GM12878 (cell line): ENCODE data around the gene KRTAP20-1. TPM values are rescaled to one million over a fixed set of nuclear protein-coding genes. Genes with fewer than 3 reads are reported as not detected.

ENCODE experiments used
- ATAC-seq: fragments of 200-7000 bp; cut with Tn5 transposase; 3 replicates; pipeline ENCODE4 v1.9.1; 2020; ENCODE audit warnings: mild to moderate bottlenecking, moderate library complexity
- BruUV-seq: library from RNA; stranded (reverse); fragments of 400-500 nt; replicated peaks from 2 replicates; lab custom pipeline; 2021; lab: Mats Ljungman, UMichigan
- CTCF ChIA-PET: fragments of 300-600 bp; sonication (Branson Sonifier 250); formaldehyde crosslinking; extraction: SDS; loops from one replicate; lab custom pipeline; 2021; ENCODE audit warnings: inconsistent platforms; lab: Yijun Ruan, JAX
- POLR2A ChIA-PET: fragments of 350-600 bp; formaldehyde crosslinking; extraction: SDS; loops from one replicate; lab custom pipeline; 2021; ENCODE audit warnings: inconsistent platforms; lab: Charles Lee
- RAD21 ChIA-PET: fragments of 300-600 bp; sonication (Branson Sonifier 250); formaldehyde crosslinking; loops from one replicate; lab custom pipeline; 2023; ENCODE audit warnings: antibody characterized with exemption; ENCODE audit not compliant: unreplicated experiment; lab: Charles Lee
- SMC1A ChIA-PET: fragments of 300-600 bp; sonication (Branson Sonifier 250); formaldehyde crosslinking; loops from one replicate; lab custom pipeline; 2023; ENCODE audit not compliant: unreplicated experiment, uncharacterized antibody; lab: Charles Lee
- DNase-seq: peaks from one replicate; pipeline ENCODE4 v3.0.0-alpha.2; 2011; ENCODE audit warnings: low read depth, low spot score
- FAIRE-seq: peaks from 3 replicates; lab custom pipeline; 2011; peaks lifted over from hg19 to GRCh38; lab: Jason Lieb, UNC
- H2AFZ ChIP-seq: 2 replicates; pipeline ENCODE4 v1.6.0; 2011; ENCODE audit warnings: low read depth, low read length, control low read depth; ENCODE audit not compliant: control insufficient read depth
- H3K27ac ChIP-seq: 2 replicates; pipeline ENCODE4 v1.5.1; 2011; ENCODE audit warnings: control low read depth; ENCODE audit not compliant: control insufficient read depth, insufficient read depth
- H3K27me3 ChIP-seq, 2 experiments: replicated peaks in 1 of 2; 2 replicates each; pipeline versions ENCODE4 v1.6.0 to v1.6.1; 2011; ENCODE audit warnings: low read length in 1 of 2; ENCODE audit not compliant: control insufficient read depth in 2 of 2, insufficient read depth in 2 of 2
- H3K36me3 ChIP-seq, 2 experiments: 2 replicates each; pipeline ENCODE4 v1.5.1; 2011; ENCODE audit warnings: low read length in 1 of 2; ENCODE audit not compliant: control insufficient read depth in 2 of 2, insufficient read depth in 2 of 2
- H3K4me1 ChIP-seq: 2 replicates; pipeline ENCODE4 v1.6.1; 2011; ENCODE audit warnings: mild to moderate bottlenecking, low read length, moderate library complexity, mixed read lengths; ENCODE audit not compliant: control insufficient read depth, insufficient read depth
- H3K4me2 ChIP-seq: 2 replicates; pipeline ENCODE4 v1.6.0; 2011; ENCODE audit warnings: control low read depth; ENCODE audit not compliant: control insufficient read depth, insufficient read depth
- H3K4me3 ChIP-seq: fragments of 200-600 bp; sonication (generic); 2 replicates; pipeline ENCODE4 v1.5.1; 2016
- H3K79me2 ChIP-seq: 2 replicates; pipeline ENCODE4 v1.6.0; 2011; ENCODE audit warnings: low read length; ENCODE audit not compliant: control insufficient read depth, insufficient read depth
- H3K9ac ChIP-seq: 2 replicates; pipeline ENCODE4 v1.8.0; 2011; ENCODE audit warnings: low read length, control low read depth, mixed read lengths; ENCODE audit not compliant: control insufficient read depth, insufficient read depth
- H3K9me3 ChIP-seq: replicated peaks from 3 replicates; pipeline ENCODE4 v1.5.1; 2011; ENCODE audit warnings: mild to moderate bottlenecking, low read length; ENCODE audit not compliant: control insufficient read depth, insufficient read depth
- H4K20me1 ChIP-seq: 2 replicates; pipeline ENCODE4 v1.6.0; 2011; ENCODE audit not compliant: control insufficient read depth, insufficient read depth
- ASH2L ChIP-seq: fragments of 300-600, 200-600 bp; sonication (generic); IDR thresholded peaks from 2 replicates; pipeline ENCODE4 v1.6.1; 2017; ENCODE audit warnings: low read depth, mild to moderate bottlenecking, borderline replicate concordance
- CHD4 ChIP-seq: fragments of 200-600 bp; sonication (generic); IDR thresholded peaks from 2 replicates; pipeline ENCODE4 v1.6.1; 2016; ENCODE audit warnings: mild to moderate bottlenecking
- ELK1 ChIP-seq: IDR thresholded peaks from 2 replicates; pipeline ENCODE4 v1.6.1; 2012; ENCODE audit warnings: low read depth, low read length, improper control_type of control experiment
- HDAC6 ChIP-seq: fragments of 200-600 bp; sonication (generic); IDR thresholded peaks from one replicate; pipeline ENCODE4 v1.8.0; 2017; ENCODE audit warnings: antibody characterized with exemption; ENCODE audit not compliant: unreplicated experiment
- NBN ChIP-seq: fragments of 450-650 bp; IDR thresholded peaks from 2 replicates; pipeline ENCODE4 v1.6.1; 2016
- NR2C1 ChIP-seq: fragments of 450-650 bp; IDR thresholded peaks from 2 replicates; pipeline ENCODE4 v1.6.1; 2017; ENCODE audit warnings: antibody characterized with exemption, mild to moderate bottlenecking, moderate library complexity
- NR2F1 ChIP-seq: fragments of 450-650 bp; conservative IDR thresholded peaks from 2 replicates; pipeline ENCODE4 v1.6.1; 2017; ENCODE audit warnings: mild to moderate bottlenecking
- POLR2AphosphoS5 ChIP-seq: IDR thresholded peaks from 2 replicates; pipeline ENCODE4 v1.6.1; 2011; ENCODE audit warnings: mild to moderate bottlenecking, low read length, inconsistent platforms
- RB1 ChIP-seq: fragments of 450-650 bp; formaldehyde crosslinking; IDR thresholded peaks from 2 replicates; pipeline ENCODE4 v1.6.1; 2017; ENCODE audit warnings: mild to moderate bottlenecking, borderline replicate concordance
- SUPT20H ChIP-seq: IDR thresholded peaks from 2 replicates; pipeline ENCODE4 v1.6.1; 2011; ENCODE audit warnings: low read depth, mild to moderate bottlenecking, low read length, moderate library complexity, borderline replicate concordance; ENCODE audit not compliant: control insufficient read depth
- YBX1 ChIP-seq: fragments of 450-650 bp; IDR thresholded peaks from 2 replicates; pipeline ENCODE4 v1.6.1; 2016; ENCODE audit warnings: antibody characterized with exemption
- ZNF274 ChIP-seq: IDR thresholded peaks from one replicate; pipeline ENCODE4 v1.8.0; 2011; ENCODE audit not compliant: insufficient read length, insufficient read depth
- ZZZ3 ChIP-seq: IDR thresholded peaks from 2 replicates; pipeline ENCODE4 v1.6.1; 2011; ENCODE audit warnings: low read depth; ENCODE audit not compliant: control insufficient read depth, insufficient read length
- in situ Hi-C: fragments of 300-500 bp; cut with MboI; formaldehyde crosslinking; loops from 9 replicates; pipeline ENCODE4 v1.14.3; 2018; ENCODE audit warnings: mixed read lengths
- intact Hi-C: fragments of 100-400 bp; cut with micrococcal nuclease; formaldehyde crosslinking; loops from one replicate; pipeline ENCODE4 v1.14.2; 2022; ENCODE audit not compliant: unreplicated experiment
- polyA plus RNA-seq, 11 experiments: library from polyadenylated mRNA; depleted of rRNA in 4 of 11; unstranded in 6 of 11; stranded (reverse) in 5 of 11; fragments of >200 nt; fragmentation: Nextera tagmentation in 4 of 11; fragmentation: Illumina TruSeq in 1 of 11; extraction: Ambion mirVana in 4 of 11; extraction: Trizol in 1 of 11; gene quantifications; 1 replicate in 1 of 11; 2 replicates in 10 of 11; pipeline versions ENCODE4 v1.2.1 to v1.2.3, GENCODE V29; 2011 to 2016; ENCODE audit warnings: inconsistent platforms in 2 of 11, missing spikeins in 2 of 11, low read depth in 1 of 11
- total RNA-seq, 4 experiments: library from RNA; depleted of rRNA in 3 of 4; stranded (reverse); fragments of >200 nt in 3 of 4; fragmentation: Illumina TruSeq in 1 of 4; extraction: Trizol in 1 of 4; gene quantifications; 2 replicates each; pipeline versions ENCODE4 v1.2.1 to v1.2.3, GENCODE V29; 2013 to 2021

KRTAP20-1 gene
- total and polyA plus RNA-seq, 10 of the 15 experiments (the other 5 are each of a cell fraction or from before 2014, with no cell fraction given), result not detected

GRCh38 chr21:30613836-30614235, 2.4 kb upstream of the KRTAP20-1 start, which contains the start of gene KRTAP6-1 (continued):
- TF ChIP-seq ASH2L (no peak), ZNF274 (no peak), NR2F1 (no peak), CHD4 (no peak), RB1 (no peak), POLR2AphosphoS5 (no peak)

- in situ Hi-C loops (no loop called here), intact Hi-C loops (no loop called here)
- peak; percentile 77 for ATAC-seq
- SMC1A ChIA-PET, result no interaction called here
- no peak for FAIRE-seq
- H3K27ac ChIP-seq, result no peak overlapping the region
- CTCF ChIA-PET, result interaction anchor here (1.6 kb wide), 1 partner anchor 116 kb away, joined by 3 read pairs; no protein-coding TSS in a partner anchor
- no TSS peak for BruUV-seq
- no peaks in the 10 kb centered on the region for H3K27me3 ChIP-seq
- no peaks in the 10 kb centered on the region for H3K4me1 ChIP-seq
- no peaks in the 10 kb centered on the region for H3K36me3 ChIP-seq
- H3K4me2 ChIP-seq, result no peak overlapping the region
- no peak overlapping the region for H2AFZ ChIP-seq
- POLR2A ChIA-PET, result interaction anchor here (0.6 kb wide), 1 partner anchor 18 kb away, joined by 3 read pairs; no protein-coding TSS in a partner anchor
- RAD21 ChIA-PET, result no interaction called here
- H4K20me1 ChIP-seq, result no peaks in the 10 kb centered on the region
- H3K4me3 ChIP-seq, result no peak overlapping the region
- TF ChIP-seq NR2C1 (no peak), SUPT20H (no peak), YBX1 (no peak), HDAC6 (no peak), ZZZ3 (no peak), ELK1 (no peak), NBN (no peak)
- no peaks in the 10 kb centered on the region for H3K79me2 ChIP-seq
- no peak overlapping the region for H3K9ac ChIP-seq
- DNase-seq, result no peak
- no peaks in the 10 kb centered on the region for H3K9me3 ChIP-seq
Observed at GRCh38 chr21:30615199-30615598, 1.0 kb upstream of the KRTAP20-1 start.
